Tibial nerve (tissue), 3 donors: Measurements from ENCODE around the gene HEPN1.

Experiments used
- POLR2A ChIP-seq, 2 donors: fragments of 450-650 bp; IDR thresholded peaks; one replicate each; pipeline ENCODE4 v1.6.1; 2017; ENCODE audit warnings: antibody characterized with exemption in 2 of 2, mild to moderate bottlenecking in 2 of 2, moderate library complexity in 2 of 2
- TF ChIP-seq, protein P1 (sequence below), 5 experiments: fragments of 200-600 bp in 3 of 5; fragments of 450-650 bp in 2 of 5; sonication (generic) in 3 of 5; IDR thresholded peaks; one replicate each; pipeline ENCODE4 v1.5.1; 2016 to 2019; ENCODE audit warnings: antibody characterized with exemption in 5 of 5, mild to moderate bottlenecking in 3 of 5, moderate library complexity in 2 of 5

DNA sequence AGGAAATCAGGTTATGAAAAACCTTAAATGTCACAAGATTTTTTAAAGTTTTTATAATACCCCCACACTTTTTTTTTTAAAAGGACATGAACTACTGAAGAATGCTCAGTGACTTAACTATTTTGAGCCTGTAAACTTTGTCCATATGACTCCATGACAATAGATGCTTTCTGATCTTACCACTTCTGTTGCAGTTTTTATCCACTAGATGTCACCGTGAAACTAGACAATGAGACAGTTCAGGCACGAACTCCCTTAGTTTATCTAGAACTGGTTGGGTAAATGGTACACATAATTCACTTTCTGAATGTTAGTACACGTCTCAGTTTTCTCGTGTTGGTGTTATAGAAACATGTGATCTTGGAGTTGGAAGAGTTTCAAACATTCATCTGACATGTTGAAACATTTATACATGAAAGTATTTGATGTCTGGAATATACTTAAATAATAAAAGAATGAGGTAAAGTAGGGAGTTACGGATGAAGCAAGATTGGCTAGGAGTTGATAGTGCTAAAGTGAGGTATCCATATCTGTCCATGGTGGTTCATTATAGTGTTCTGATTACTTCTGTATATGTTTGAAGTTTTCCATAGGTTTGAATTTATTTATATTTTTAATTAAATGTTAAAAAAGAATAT, 43.0 kb downstream of the HEPN1 start:
- TF ChIP-seq POLR2A (IDR thresholded peaks at IDR 0.05): no peak
- TF ChIP-seq, protein P1, sequence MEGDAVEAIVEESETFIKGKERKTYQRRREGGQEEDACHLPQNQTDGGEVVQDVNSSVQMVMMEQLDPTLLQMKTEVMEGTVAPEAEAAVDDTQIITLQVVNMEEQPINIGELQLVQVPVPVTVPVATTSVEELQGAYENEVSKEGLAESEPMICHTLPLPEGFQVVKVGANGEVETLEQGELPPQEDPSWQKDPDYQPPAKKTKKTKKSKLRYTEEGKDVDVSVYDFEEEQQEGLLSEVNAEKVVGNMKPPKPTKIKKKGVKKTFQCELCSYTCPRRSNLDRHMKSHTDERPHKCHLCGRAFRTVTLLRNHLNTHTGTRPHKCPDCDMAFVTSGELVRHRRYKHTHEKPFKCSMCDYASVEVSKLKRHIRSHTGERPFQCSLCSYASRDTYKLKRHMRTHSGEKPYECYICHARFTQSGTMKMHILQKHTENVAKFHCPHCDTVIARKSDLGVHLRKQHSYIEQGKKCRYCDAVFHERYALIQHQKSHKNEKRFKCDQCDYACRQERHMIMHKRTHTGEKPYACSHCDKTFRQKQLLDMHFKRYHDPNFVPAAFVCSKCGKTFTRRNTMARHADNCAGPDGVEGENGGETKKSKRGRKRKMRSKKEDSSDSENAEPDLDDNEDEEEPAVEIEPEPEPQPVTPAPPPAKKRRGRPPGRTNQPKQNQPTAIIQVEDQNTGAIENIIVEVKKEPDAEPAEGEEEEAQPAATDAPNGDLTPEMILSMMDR (IDR thresholded peaks at IDR 0.05): peak; percentile 45 to 76 (median 61)
